Pancreas (tissue), 10 donors: Measurements from ENCODE around the gene PRIMPOL. TPM values are rescaled to one million over a fixed set of nuclear protein-coding genes. Genes with fewer than 3 reads are reported as not detected.

Experiments used
- ATAC-seq, 4 donors: fragments of 200-7000 bp; cut with Tn5 transposase; one replicate each; pipeline versions ENCODE4 v1.8.0 to v1.9.1; 2020; ENCODE audit warnings: mild to moderate bottlenecking in 4 of 4, moderate library complexity in 4 of 4
- DNase-seq, 6 donors: peaks; one replicate each; pipeline ENCODE4 v3.0.0-alpha.2; 2020
- FAIRE-seq: peaks from 2 replicates; lab custom pipeline; 2012; peaks lifted over from hg19 to GRCh38; lab: Jason Lieb, UNC
- H3K27ac ChIP-seq, 4 donors: fragments of 200-600 bp; sonication (generic); 1 replicate in 3 of 4; 2 replicates in 1 of 4; pipeline versions ENCODE4 v1.5.0 to v1.8.0; 2020
- H3K27me3 ChIP-seq, 4 donors: fragments of 200-600 bp; one replicate each; pipeline ENCODE4 v1.8.0; 2021
- H3K36me3 ChIP-seq, 3 donors: fragments of 200-600 bp; sonication (generic) in 1 of 3; one replicate each; pipeline versions ENCODE4 v1.5.0 to v1.8.0; 2020 to 2021
- H3K4me1 ChIP-seq, 3 donors: fragments of 200-600 bp; one replicate each; pipeline ENCODE4 v1.8.0; 2021
- H3K4me3 ChIP-seq, 4 donors: fragments of 200-600 bp; sonication (generic) in 2 of 4; one replicate each; pipeline versions ENCODE4 v1.5.0 to v1.8.0; 2020 to 2021
- H3K9me3 ChIP-seq, 4 donors: fragments of 200-600 bp; one replicate each; pipeline ENCODE4 v1.8.0; 2021
- WGBS, 2 donors: extraction: QIAGEN DNeasy Blood & Tissue Kit; methylation state at CpG; one replicate each; pipeline ENCODE4 v1.1.7; 2013; 5-methylcytosine and 5-hydroxymethylcytosine counted together
- intact Hi-C, 3 donors: fragments of 100-400 bp; cut with DNase I; formaldehyde crosslinking; loops; one replicate each; pipeline versions ENCODE4 v1.11.1 to v1.14.2; 2022
- polyA plus RNA-seq, 2 donors: library from polyadenylated mRNA; stranded (reverse); fragments of 200-250 nt; gene quantifications; one replicate each; pipeline ENCODE4 v1.2.3, GENCODE V29; 2013
- total RNA-seq, 6 donors: library from RNA; stranded (reverse); fragmentation: NEBNext Ultra II Directional in 4 of 6; extraction: Animal tissue kit (Norgen Biotek cat#: 25700) in 4 of 6; gene quantifications; one replicate each; pipeline versions ENCODE4 v1.2.1 to v1.2.4, GENCODE V29; 2021 to 2023
- TF ChIP-seq, protein P1 (sequence below), 4 donors: fragments of 200-600 bp; sonication (generic) in 3 of 4; IDR thresholded peaks; one replicate each; pipeline versions ENCODE4 v1.5.0 to v1.8.0; 2021; ENCODE audit warnings: antibody characterized with exemption in 4 of 4
- donor health status: healthy with polysubstance abuse.
- donor health status: DM: no; HTN: no; CAD: no; lungs with moderate emphysema.
- donor health status: DM: no; HTN: no; CAD: no.
- donor health status: control.
- donor health status: control.
- donor health status: Bipolar disorder and iron deficiency.
- donor health status: DM: yes; HTN: yes; CAD: no.
- donor health status: DM: no; HTN: no; CAD: no.
- donor health status: DM: no; HTN: no; CAD: no.
- donor health status: DM: yes; HTN: yes; CAD: no.

PRIMPOL gene
- total and polyA plus RNA-seq, 8 donors, result 3.3 to 22.8 (median 6.3) TPM

DNA sequence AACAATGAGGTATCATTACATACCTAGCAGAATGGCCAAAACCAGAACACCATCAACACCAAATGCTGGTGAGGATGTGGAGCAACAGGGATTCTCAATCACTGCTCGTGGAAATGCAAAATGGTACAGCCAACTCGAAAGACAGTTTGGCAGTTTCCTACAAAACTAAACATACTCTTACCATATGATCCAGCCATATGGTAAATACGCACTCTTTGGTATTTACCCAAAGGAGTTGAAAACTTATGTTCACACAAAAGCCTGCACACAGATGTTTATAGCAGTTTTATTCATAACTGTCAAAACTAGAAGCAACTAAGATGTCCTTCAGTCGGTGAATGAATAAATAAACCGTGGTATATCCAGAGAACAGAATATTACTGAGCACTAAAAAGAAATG, 8.1 kb upstream of the PRIMPOL start:
- H3K4me1 ChIP-seq, result peaks cover 4 to 13% (median 7%) of the 10 kb centered on the region in 3 donors
- WGBS, 2 donors, result 96 to 97% methylated on average over 5 of the region's 5 CpGs
- no peak for DNase-seq
- H3K27ac ChIP-seq, result no peak overlapping the region
- H3K36me3 ChIP-seq, result peaks cover 0 to 10% (median 0%) of the 10 kb centered on the region in 3 donors
- no peak overlapping the region for H3K4me3 ChIP-seq
- no peaks in the 10 kb centered on the region for H3K27me3 ChIP-seq
- intact Hi-C loops, result no loop called here
- no peak for ATAC-seq
- H3K9me3 ChIP-seq, result no peaks in the 10 kb centered on the region
- no peak for FAIRE-seq
- TF ChIP-seq, protein P1, sequence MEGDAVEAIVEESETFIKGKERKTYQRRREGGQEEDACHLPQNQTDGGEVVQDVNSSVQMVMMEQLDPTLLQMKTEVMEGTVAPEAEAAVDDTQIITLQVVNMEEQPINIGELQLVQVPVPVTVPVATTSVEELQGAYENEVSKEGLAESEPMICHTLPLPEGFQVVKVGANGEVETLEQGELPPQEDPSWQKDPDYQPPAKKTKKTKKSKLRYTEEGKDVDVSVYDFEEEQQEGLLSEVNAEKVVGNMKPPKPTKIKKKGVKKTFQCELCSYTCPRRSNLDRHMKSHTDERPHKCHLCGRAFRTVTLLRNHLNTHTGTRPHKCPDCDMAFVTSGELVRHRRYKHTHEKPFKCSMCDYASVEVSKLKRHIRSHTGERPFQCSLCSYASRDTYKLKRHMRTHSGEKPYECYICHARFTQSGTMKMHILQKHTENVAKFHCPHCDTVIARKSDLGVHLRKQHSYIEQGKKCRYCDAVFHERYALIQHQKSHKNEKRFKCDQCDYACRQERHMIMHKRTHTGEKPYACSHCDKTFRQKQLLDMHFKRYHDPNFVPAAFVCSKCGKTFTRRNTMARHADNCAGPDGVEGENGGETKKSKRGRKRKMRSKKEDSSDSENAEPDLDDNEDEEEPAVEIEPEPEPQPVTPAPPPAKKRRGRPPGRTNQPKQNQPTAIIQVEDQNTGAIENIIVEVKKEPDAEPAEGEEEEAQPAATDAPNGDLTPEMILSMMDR (IDR thresholded peaks at IDR 0.05), result no peak

GRCh38 chr4:184643731-184644130, 5.8 kb upstream of the PRIMPOL start:
- no peak for FAIRE-seq
- WGBS, 2 donors, result 73 to 79% methylated on average over 1 of the region's 1 CpG

DNA sequence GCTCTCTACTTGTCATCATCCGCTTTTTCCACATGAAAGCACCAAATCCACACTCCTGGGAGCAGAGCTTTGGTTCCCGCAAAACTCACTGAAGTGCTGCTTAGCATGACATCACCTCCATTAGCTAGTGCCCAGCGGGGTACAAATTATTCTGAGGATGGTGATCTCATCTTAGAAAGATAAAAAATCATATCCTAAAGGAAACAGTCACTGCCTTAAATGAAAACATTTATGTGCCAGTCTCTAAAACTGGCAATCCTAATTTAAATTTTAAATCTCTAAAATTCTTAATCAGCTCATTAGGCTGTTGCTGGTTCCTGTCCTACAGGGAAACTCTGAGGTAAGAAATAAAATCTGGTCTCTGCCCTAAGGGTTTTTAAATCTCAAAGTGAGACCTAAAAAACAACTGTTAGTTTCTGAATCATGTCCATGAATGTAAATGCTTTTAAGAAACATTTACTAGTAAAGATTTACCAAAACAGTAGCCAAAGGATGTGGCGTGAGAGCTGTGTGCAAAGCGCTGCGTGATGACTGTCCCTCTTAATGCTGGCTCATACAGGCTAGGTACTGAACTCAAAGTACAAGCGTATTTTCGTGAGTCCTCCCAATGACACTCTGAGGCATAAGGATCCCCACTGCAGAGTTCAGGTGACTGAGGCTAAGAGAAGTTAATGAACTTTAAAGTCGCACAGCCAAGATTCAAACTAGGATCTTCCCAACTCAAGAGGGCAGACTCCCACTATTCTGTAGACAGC, 4.8 kb upstream of the PRIMPOL start:
- no peak overlapping the region for H3K27ac ChIP-seq
- intact Hi-C loops, result no loop called here
- no peaks in the 10 kb centered on the region for H3K9me3 ChIP-seq
- ATAC-seq (no peak), DNase-seq (no peak), FAIRE-seq (no peak)
- H3K36me3 ChIP-seq, result no peaks in the 10 kb centered on the region
- peaks cover 12 to 30% (median 20%) of the 10 kb centered on the region in 3 donors for H3K4me1 ChIP-seq
- 85 to 95% methylated on average over 9 of the region's 9 CpGs for WGBS, 2 donors
- TF ChIP-seq, protein P1 (IDR thresholded peaks at IDR 0.05), result no peak
- H3K4me3 ChIP-seq, result no peak overlapping the region
- H3K27me3 ChIP-seq, result no peaks in the 10 kb centered on the region

More at GRCh38 chr4:184643731-184644130, 5.8 kb upstream of the PRIMPOL start:
- TF ChIP-seq, protein P1 (IDR thresholded peaks at IDR 0.05), result no peak
- no peaks in the 10 kb centered on the region for H3K27me3 ChIP-seq
- intact Hi-C loops, result no loop called here
- H3K9me3 ChIP-seq, result no peaks in the 10 kb centered on the region
- peaks cover 14 to 30% (median 20%) of the 10 kb centered on the region in 3 donors for H3K4me1 ChIP-seq
- DNase-seq (no peak), ATAC-seq (no peak)
- no peak overlapping the region for H3K4me3 ChIP-seq
- H3K27ac ChIP-seq, result no peak overlapping the region
- no peaks in the 10 kb centered on the region for H3K36me3 ChIP-seq

DNA sequence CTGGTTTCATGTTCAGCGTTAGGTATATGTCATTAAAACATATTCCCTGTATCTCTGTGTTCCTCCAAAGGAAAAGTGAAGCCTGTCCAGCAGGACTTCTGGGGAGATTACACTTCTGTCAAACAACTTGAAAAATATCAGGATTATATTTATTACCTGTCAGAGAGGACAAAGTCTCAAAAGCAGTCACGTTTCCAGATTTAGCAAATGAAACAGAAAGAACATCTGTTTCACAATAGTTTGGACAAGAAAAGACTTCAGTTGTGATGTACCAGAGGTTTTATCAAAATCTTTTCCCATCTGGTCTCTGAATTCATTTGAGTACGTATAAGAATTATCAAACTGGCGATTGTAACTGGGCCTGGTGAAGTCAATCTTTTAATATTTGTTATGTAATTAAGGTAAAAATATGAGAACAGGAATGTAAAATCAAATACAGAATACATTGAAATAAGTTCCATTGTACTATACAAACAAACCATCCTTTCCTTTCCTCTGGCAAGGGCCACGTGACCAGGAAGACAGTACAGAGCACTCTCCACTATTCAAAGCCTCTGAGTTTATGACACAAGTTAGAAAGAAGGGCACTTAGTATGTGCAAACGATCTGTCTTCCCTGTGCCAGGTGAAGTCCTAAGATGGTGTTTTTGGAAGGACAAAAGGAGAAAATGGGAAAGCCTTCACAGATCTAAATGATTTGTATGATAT, 3.5 kb upstream of the PRIMPOL start:
- DNase-seq (no peak), FAIRE-seq (no peak)

More for the DNA sequence above, 3.5 kb upstream of the PRIMPOL start:
- no peak overlapping the region for H3K27ac ChIP-seq
- H3K36me3 ChIP-seq, result no peaks in the 10 kb centered on the region
- H3K27me3 ChIP-seq, result no peaks in the 10 kb centered on the region
- ATAC-seq, result no peak
- TF ChIP-seq, protein P1 (IDR thresholded peaks at IDR 0.05), result no peak
- WGBS, 2 donors, result 38% methylated on average over 6 of the region's 6 CpGs
- no peaks in the 10 kb centered on the region for H3K9me3 ChIP-seq
- no peak overlapping the region for H3K4me3 ChIP-seq
- intact Hi-C loops, result no loop called here
- peaks cover 10 to 35% (median 25%) of the 10 kb centered on the region in 3 donors for H3K4me1 ChIP-seq
